ENCODE measurements around the gene LRRC41.
A peak's percentile ranks its signal among the peaks of the same experiment; 100 is the strongest.
"Not testable (repeated sequence)": the region's sequence is repeated elsewhere in the genome, so short reads cannot be mapped to it uniquely, and the experiment has no call there.

LRRC41 gene

GRCh38 chr1:46284597-46285564 is 18.5 kb downstream of the LRRC41 start:
- peak; percentile 74 to 88 for DNase-seq

GRCh38 chr1:46284058-46284457 is 19.4 kb downstream of the LRRC41 start:
- no peak for DNase-seq

- no peak for DNase-seq
Observed at GRCh38 chr1:46281021-46281420, 22.4 kb downstream of the LRRC41 start.

GRCh38 chr1:46280092-46280491 is 23.3 kb downstream of the LRRC41 start:
- DNase-seq = no peak

GRCh38 chr1:46278807-46279206 is 24.6 kb downstream of the LRRC41 start:
- no peak for DNase-seq

- DNase-seq = no peak
Observed at GRCh38 chr1:46277658-46278373, 25.6 kb downstream of the LRRC41 start.

- no peak for DNase-seq
Observed at GRCh38 chr1:46275030-46275337, 28.4 kb downstream of the LRRC41 start.

GRCh38 chr1:46274225-46275029 is 29.0 kb downstream of the LRRC41 start:
- no peak for DNase-seq

- no peak for DNase-seq
Observed at GRCh38 chr1:46268578-46268977, 34.8 kb downstream of the LRRC41 start.

- DNase-seq = no peak
Observed at GRCh38 chr1:46263146-46263545, 40.3 kb downstream of the LRRC41 start.

- no peak for DNase-seq
Observed at GRCh38 chr1:46262508-46262907, 40.9 kb downstream of the LRRC41 start.

GRCh38 chr1:46256523-46256922 is 46.9 kb downstream of the LRRC41 start:
- no peak for DNase-seq

- DNase-seq = no peak
Observed at GRCh38 chr1:46254668-46255067, 48.7 kb downstream of the LRRC41 start.

- DNase-seq = peak; percentile 54 to 72
Observed at GRCh38 chr1:46248122-46248920, 55.1 kb downstream of the LRRC41 start.

- DNase-seq = peak; percentile 99 to 100
Observed at GRCh38 chr1:46247436-46248121, 55.8 kb downstream of the LRRC41 start, which contains the start of gene RAD54L. TSS of gene RAD54L (plus strand) at chr1:46247763. CDS start at chr1:46248406, 643 bp downstream.

GRCh38 chr1:46246548-46247435 is 56.6 kb downstream of the LRRC41 start:
- DNase-seq = peak; percentile 98 to 100

GRCh38 chr1:46246136-46246535 is 57.3 kb downstream of the LRRC41 start:
- not testable (repeated sequence) for DNase-seq

- DNase-seq = peak; percentile 36 to 63
Observed at GRCh38 chr1:46244656-46245371, 58.6 kb downstream of the LRRC41 start.

GRCh38 chr1:46243831-46244230 is 59.6 kb downstream of the LRRC41 start:
- not testable (repeated sequence) for DNase-seq

- no peak for DNase-seq
Observed at GRCh38 chr1:46242918-46243317, 60.5 kb downstream of the LRRC41 start.
